NCI-H1092 (cell line): Measurements from ENCODE around the gene CNTN5.
"Not testable (repeated sequence)": the region's sequence is repeated elsewhere in the genome, so short reads cannot be mapped to it uniquely, and the experiment has no call there.

Experiments
- DNase-seq: peaks from one replicate; lab custom pipeline; 2025; lab: John Stamatoyannopoulos, UW

CNTN5 gene

GRCh38 chr11:100214791-100215190 is 1194.0 kb downstream of the CNTN5 start:
- DNase-seq, result no peak

GRCh38 chr11:100220801-100221200 is 1200.1 kb downstream of the CNTN5 start:
- DNase-seq, result no peak

GRCh38 chr11:100221791-100222190 is 1201.0 kb downstream of the CNTN5 start:
- no peak for DNase-seq

- no peak for DNase-seq
Observed at GRCh38 chr11:100224541-100225034, 1203.8 kb downstream of the CNTN5 start.

GRCh38 chr11:100229086-100229485 is 1208.3 kb downstream of the CNTN5 start:
- no peak for DNase-seq

GRCh38 chr11:100232006-100232405 is 1211.3 kb downstream of the CNTN5 start:
- no peak for DNase-seq

- no peak for DNase-seq
Observed at GRCh38 chr11:100235085-100235484, 1214.3 kb downstream of the CNTN5 start.

- no peak for DNase-seq
Observed at GRCh38 chr11:100240025-100240539, 1219.3 kb downstream of the CNTN5 start.

GRCh38 chr11:100247704-100248103 is 1227.0 kb downstream of the CNTN5 start:
- DNase-seq, result no peak

- not testable (repeated sequence) for DNase-seq
Observed at GRCh38 chr11:100257238-100257803, 1236.6 kb downstream of the CNTN5 start.

- no peak for DNase-seq
Observed at GRCh38 chr11:100269516-100269915, 1248.8 kb downstream of the CNTN5 start.

GRCh38 chr11:100273066-100273815 is 1252.5 kb downstream of the CNTN5 start:
- no peak for DNase-seq

- DNase-seq, result not testable (repeated sequence)
Observed at GRCh38 chr11:100274466-100274865, 1253.7 kb downstream of the CNTN5 start.

GRCh38 chr11:100294748-100295147 is 1274.0 kb downstream of the CNTN5 start:
- no peak for DNase-seq

- DNase-seq, result no peak
Observed at GRCh38 chr11:100296051-100296679, 1275.4 kb downstream of the CNTN5 start.

GRCh38 chr11:100297516-100297915 is 1276.8 kb downstream of the CNTN5 start:
- no peak for DNase-seq

GRCh38 chr11:100302824-100303223 is 1282.1 kb downstream of the CNTN5 start:
- DNase-seq, result no peak

- DNase-seq, result no peak
Observed at GRCh38 chr11:100303897-100304296, 1283.1 kb downstream of the CNTN5 start.

GRCh38 chr11:100308202-100308601 is 1287.5 kb downstream of the CNTN5 start:
- DNase-seq, result no peak

GRCh38 chr11:100315946-100316345 is 1295.2 kb downstream of the CNTN5 start:
- no peak for DNase-seq

- no peak for DNase-seq
Observed at GRCh38 chr11:100316952-100317351, 1296.2 kb downstream of the CNTN5 start.

- no peak for DNase-seq
Observed at GRCh38 chr11:100319691-100320090, 1298.9 kb downstream of the CNTN5 start.
